ENCODE results near the gene SNRPN.
A peak's percentile ranks its signal among the peaks of the same experiment; 100 is the strongest.
"Not testable (repeated sequence)": the region's sequence is repeated elsewhere in the genome, so short reads cannot be mapped to it uniquely, and the experiment has no call there.

Gene SNRPN

GRCh38 chr15:24954783-24955530 lies at the start of gene SNRPN, which contains the start of gene SNURF:
Gene SNRPN, plus strand, starts transcription at chr15:24954987. Its CDS starts 19,467 bp downstream, at chr15:24974454.
Gene SNURF, plus strand, starts transcription at chr15:24954987. Its CDS starts 62 bp downstream, at chr15:24955049.
- Mint-ChIP-seq H3K27ac (peak within 1 kb of the TSS; percentile 93), H3K27me3 (no peaks in the 10 kb centered on the region), H3K36me3 (ENCODE audit: low read depth) (peaks cover 31% of the 10 kb centered on the region), H3K4me3 (peak within 1 kb of the TSS; percentile 88), H3K9me3 (peaks cover 4% of the 10 kb centered on the region), H3K4me1 (ENCODE audit: low read depth) (peaks cover 16% of the 10 kb centered on the region)
- peak; percentile 75 for DNase-seq

GRCh38 chr15:24916305-24917009 lies 38.3 kb upstream of the SNRPN start:
- Mint-ChIP-seq H3K4me1 (ENCODE audit: low read depth) (peaks cover 6% of the 10 kb centered on the region), H3K36me3 (ENCODE audit: low read depth) (no peaks in the 10 kb centered on the region), H3K27ac (no peak overlapping the region), H3K9me3 (peaks cover 43% of the 10 kb centered on the region), H3K27me3 (no peaks in the 10 kb centered on the region), H3K4me3 (no peak overlapping the region)
- DNase-seq = no peak

GRCh38 chr15:24917431-24917830 lies 37.4 kb upstream of the SNRPN start:
- no peak for DNase-seq
- Mint-ChIP-seq H3K4me1 (ENCODE audit: low read depth) (peaks cover 6% of the 10 kb centered on the region), H3K27me3 (no peaks in the 10 kb centered on the region)

DNA sequence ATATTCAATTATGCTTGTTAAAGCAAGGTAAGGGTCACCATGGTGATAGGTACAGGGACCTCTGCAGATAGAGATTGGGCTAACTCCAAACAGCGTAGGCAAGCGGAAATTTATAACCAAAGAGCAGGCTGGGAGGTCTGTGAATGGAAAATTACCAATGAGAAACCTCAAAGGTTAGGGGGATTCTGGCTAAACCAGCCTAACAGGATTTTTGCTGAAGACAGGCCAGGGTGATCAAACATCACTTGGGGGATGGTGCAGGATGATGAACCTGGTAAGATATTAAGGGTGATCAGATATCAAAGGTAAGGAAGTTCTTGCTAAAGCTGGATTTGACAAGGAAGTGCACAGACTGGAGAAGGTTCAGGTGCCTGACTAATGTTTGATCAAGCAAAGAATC lies 35.3 kb upstream of the SNRPN start:
- peaks cover 6% of the 10 kb centered on the region for H3K4me1 Mint-ChIP-seq (ENCODE audit: low read depth)
- H3K27ac Mint-ChIP-seq = no peak overlapping the region
- no peak overlapping the region for H3K4me3 Mint-ChIP-seq
- H3K27me3 Mint-ChIP-seq = no peaks in the 10 kb centered on the region
- no peaks in the 10 kb centered on the region for H3K36me3 Mint-ChIP-seq (ENCODE audit: low read depth)
- peaks cover 34% of the 10 kb centered on the region for H3K9me3 Mint-ChIP-seq
- no peak for DNase-seq

More at GRCh38 chr15:24917431-24917830, 37.4 kb upstream of the SNRPN start:
- H3K27ac Mint-ChIP-seq = no peak overlapping the region
- no peaks in the 10 kb centered on the region for H3K36me3 Mint-ChIP-seq (ENCODE audit: low read depth)
- no peak overlapping the region for H3K4me3 Mint-ChIP-seq
- H3K9me3 Mint-ChIP-seq = peaks cover 40% of the 10 kb centered on the region

GRCh38 chr15:24922781-24923180 lies 32.0 kb upstream of the SNRPN start:
- not testable (repeated sequence) for H3K27me3 Mint-ChIP-seq; DNase-seq; H3K4me3 Mint-ChIP-seq; H3K36me3 Mint-ChIP-seq (ENCODE audit: low read depth); H3K4me1 Mint-ChIP-seq (ENCODE audit: low read depth); H3K27ac Mint-ChIP-seq
- H3K9me3 Mint-ChIP-seq = peaks cover 15% of the 10 kb centered on the region

- Mint-ChIP-seq H3K4me3 (no peak overlapping the region), H3K9me3 (peaks cover 20% of the 10 kb centered on the region), H3K27ac (no peak overlapping the region), H3K27me3 (no peaks in the 10 kb centered on the region), H3K4me1 (ENCODE audit: low read depth) (no peaks in the 10 kb centered on the region), H3K36me3 (ENCODE audit: low read depth) (no peaks in the 10 kb centered on the region)
- no peak for DNase-seq
These were observed 30.6 kb upstream of the SNRPN start for GRCh38 chr15:24924153-24924552.

DNA sequence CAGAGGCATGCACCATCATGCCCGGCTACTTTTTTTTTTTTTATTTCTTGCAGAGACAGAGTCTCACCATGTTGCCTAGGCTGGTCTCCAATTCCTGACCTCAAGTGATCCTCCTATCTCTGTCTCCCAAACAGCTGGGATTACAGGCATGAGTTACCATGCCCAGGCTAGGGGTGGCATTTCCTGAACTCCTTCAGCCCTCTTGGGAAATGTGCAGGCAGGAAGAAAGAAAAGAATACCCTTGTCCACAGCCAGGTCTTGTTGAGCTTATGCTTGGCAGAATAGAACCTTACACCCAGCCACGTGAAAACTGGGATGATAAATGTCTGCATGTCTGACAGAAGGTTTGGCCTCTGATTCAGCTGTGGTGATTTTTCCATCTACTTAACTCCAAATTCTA lies 30.2 kb upstream of the SNRPN start:
- no peaks in the 10 kb centered on the region for H3K27me3 Mint-ChIP-seq
- H3K4me1 Mint-ChIP-seq (ENCODE audit: low read depth) = no peaks in the 10 kb centered on the region
- no peak overlapping the region for H3K27ac Mint-ChIP-seq
- no peaks in the 10 kb centered on the region for H3K36me3 Mint-ChIP-seq (ENCODE audit: low read depth)
- H3K9me3 Mint-ChIP-seq = peaks cover 21% of the 10 kb centered on the region
- no peak for DNase-seq
- H3K4me3 Mint-ChIP-seq = no peak overlapping the region

- DNase-seq; H3K36me3 Mint-ChIP-seq (ENCODE audit: low read depth); H3K4me3 Mint-ChIP-seq; H3K4me1 Mint-ChIP-seq (ENCODE audit: low read depth); H3K27me3 Mint-ChIP-seq; H3K27ac Mint-ChIP-seq: not testable (repeated sequence)
- peaks cover 24% of the 10 kb centered on the region for H3K9me3 Mint-ChIP-seq
These were observed 22.7 kb upstream of the SNRPN start for GRCh38 chr15:24931874-24932732.

- no peaks in the 10 kb centered on the region for H3K4me1 Mint-ChIP-seq (ENCODE audit: low read depth)
- no peak for DNase-seq
- H3K27me3 Mint-ChIP-seq = no peaks in the 10 kb centered on the region
- no peak overlapping the region for H3K27ac Mint-ChIP-seq
- peaks cover 24% of the 10 kb centered on the region for H3K9me3 Mint-ChIP-seq
- H3K36me3 Mint-ChIP-seq (ENCODE audit: low read depth) = no peaks in the 10 kb centered on the region
- H3K4me3 Mint-ChIP-seq = no peak overlapping the region
These were observed 21.1 kb upstream of the SNRPN start for GRCh38 chr15:24933716-24934115.

GRCh38 chr15:24938224-24938623 lies 16.6 kb upstream of the SNRPN start:
- H3K27ac Mint-ChIP-seq; DNase-seq; H3K27me3 Mint-ChIP-seq; H3K4me1 Mint-ChIP-seq (ENCODE audit: low read depth); H3K4me3 Mint-ChIP-seq; H3K36me3 Mint-ChIP-seq (ENCODE audit: low read depth): not testable (repeated sequence)
- peaks cover 32% of the 10 kb centered on the region for H3K9me3 Mint-ChIP-seq

DNA sequence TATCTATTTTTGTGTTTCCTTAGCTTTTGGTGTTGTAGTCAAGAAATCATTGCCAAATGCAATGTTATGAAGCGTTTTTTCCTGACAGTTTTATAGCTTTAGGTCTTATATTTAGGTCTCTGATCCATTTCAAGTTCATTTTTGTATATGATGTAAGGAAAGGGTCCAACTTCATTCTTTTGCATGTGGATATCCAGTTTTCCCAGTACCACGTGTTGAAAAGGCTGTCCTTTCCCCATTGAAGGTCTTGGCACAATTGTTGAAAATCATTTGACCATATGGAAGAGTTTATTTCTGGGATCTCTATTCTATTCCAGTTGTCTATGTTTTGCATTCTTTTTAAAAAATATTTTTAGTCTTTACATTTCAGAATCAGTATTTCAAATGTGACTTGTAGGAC lies 14.6 kb upstream of the SNRPN start:
- Mint-ChIP-seq H3K4me3 (no peak overlapping the region), H3K36me3 (ENCODE audit: low read depth) (no peaks in the 10 kb centered on the region), H3K9me3 (peaks cover 32% of the 10 kb centered on the region), H3K27me3 (no peaks in the 10 kb centered on the region), H3K27ac (no peak overlapping the region), H3K4me1 (ENCODE audit: low read depth) (no peaks in the 10 kb centered on the region)
- DNase-seq = no peak

DNA sequence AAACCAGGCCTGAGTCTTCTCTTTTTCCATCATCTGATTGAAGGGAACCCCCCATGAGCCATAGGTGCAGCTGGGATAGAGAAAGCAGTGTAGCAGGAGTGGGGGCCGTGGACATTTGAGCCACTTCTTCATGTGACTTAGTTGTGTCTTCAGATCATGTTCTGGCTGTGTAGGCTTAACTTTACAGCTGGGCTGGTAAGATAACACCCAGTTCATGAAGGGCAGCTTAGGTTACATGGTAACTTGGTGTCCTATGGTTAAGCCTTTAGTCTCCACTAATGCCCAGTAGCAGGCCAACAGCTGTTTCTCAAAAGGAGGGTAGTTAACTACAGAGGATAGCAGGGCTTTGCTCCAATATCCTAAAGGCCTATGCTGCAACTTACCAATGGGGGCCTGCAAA lies 11.4 kb upstream of the SNRPN start:
- no peak overlapping the region for H3K27ac Mint-ChIP-seq
- no peaks in the 10 kb centered on the region for H3K27me3 Mint-ChIP-seq
- DNase-seq = no peak
- H3K9me3 Mint-ChIP-seq = peaks cover 21% of the 10 kb centered on the region
- no peaks in the 10 kb centered on the region for H3K4me1 Mint-ChIP-seq (ENCODE audit: low read depth)
- no peak overlapping the region for H3K4me3 Mint-ChIP-seq
- H3K36me3 Mint-ChIP-seq (ENCODE audit: low read depth) = no peaks in the 10 kb centered on the region

- H3K9me3 Mint-ChIP-seq = peaks cover 15% of the 10 kb centered on the region
- no peak overlapping the region for H3K4me3 Mint-ChIP-seq
- H3K27ac Mint-ChIP-seq = no peak overlapping the region
- no peak for DNase-seq
- H3K4me1 Mint-ChIP-seq (ENCODE audit: low read depth) = no peaks in the 10 kb centered on the region
- H3K27me3 Mint-ChIP-seq = no peaks in the 10 kb centered on the region
- no peaks in the 10 kb centered on the region for H3K36me3 Mint-ChIP-seq (ENCODE audit: low read depth)
These were observed 9.8 kb upstream of the SNRPN start for GRCh38 chr15:24944954-24945353.

- DNase-seq = no peak
- Mint-ChIP-seq H3K4me1 (ENCODE audit: low read depth) (no peaks in the 10 kb centered on the region), H3K27me3 (no peaks in the 10 kb centered on the region), H3K4me3 (no peak overlapping the region), H3K36me3 (ENCODE audit: low read depth) (no peaks in the 10 kb centered on the region), H3K27ac (no peak overlapping the region), H3K9me3 (peaks cover 9% of the 10 kb centered on the region)
These were observed 9.1 kb upstream of the SNRPN start for GRCh38 chr15:24945711-24946110.
